A673 (cell line): ENCODE results near the gene ERC1.

Source experiments
- EZH2 ChIP-seq: fragments of 200-600 bp; sonication (generic); IDR thresholded peaks from 2 replicates; pipeline ENCODE4 v1.6.1; 2017; ENCODE audit warnings: borderline replicate concordance, low read depth, mild to moderate bottlenecking, mixed read lengths, antibody characterized with exemption, low read length; ENCODE audit not compliant: poor library complexity, severe bottlenecking
- TF ChIP-seq, protein P1 (sequence below): fragments of 300-800, 200-600 bp; sonication (generic); conservative IDR thresholded peaks from 2 replicates; pipeline ENCODE4 v1.5.1; 2017; ENCODE audit warnings: low read depth, mild to moderate bottlenecking, antibody characterized with exemption, low read length, moderate library complexity, mixed read lengths

- TF ChIP-seq, protein P1, sequence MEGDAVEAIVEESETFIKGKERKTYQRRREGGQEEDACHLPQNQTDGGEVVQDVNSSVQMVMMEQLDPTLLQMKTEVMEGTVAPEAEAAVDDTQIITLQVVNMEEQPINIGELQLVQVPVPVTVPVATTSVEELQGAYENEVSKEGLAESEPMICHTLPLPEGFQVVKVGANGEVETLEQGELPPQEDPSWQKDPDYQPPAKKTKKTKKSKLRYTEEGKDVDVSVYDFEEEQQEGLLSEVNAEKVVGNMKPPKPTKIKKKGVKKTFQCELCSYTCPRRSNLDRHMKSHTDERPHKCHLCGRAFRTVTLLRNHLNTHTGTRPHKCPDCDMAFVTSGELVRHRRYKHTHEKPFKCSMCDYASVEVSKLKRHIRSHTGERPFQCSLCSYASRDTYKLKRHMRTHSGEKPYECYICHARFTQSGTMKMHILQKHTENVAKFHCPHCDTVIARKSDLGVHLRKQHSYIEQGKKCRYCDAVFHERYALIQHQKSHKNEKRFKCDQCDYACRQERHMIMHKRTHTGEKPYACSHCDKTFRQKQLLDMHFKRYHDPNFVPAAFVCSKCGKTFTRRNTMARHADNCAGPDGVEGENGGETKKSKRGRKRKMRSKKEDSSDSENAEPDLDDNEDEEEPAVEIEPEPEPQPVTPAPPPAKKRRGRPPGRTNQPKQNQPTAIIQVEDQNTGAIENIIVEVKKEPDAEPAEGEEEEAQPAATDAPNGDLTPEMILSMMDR, result no peak
- TF ChIP-seq EZH2, result no peak
Measured at GRCh38 chr12:1272142-1272541, 281.1 kb downstream of the ERC1 start.
